Measurements from ENCODE around the gene NES. TPM values are rescaled to one million over a fixed set of nuclear protein-coding genes. Genes with fewer than 3 reads are reported as not detected.
A peak's percentile ranks its signal among the peaks of the same experiment; 100 is the strongest.

Gene NES
- total RNA-seq, 1 experiment from 2014 or later, result 168 TPM

DNA sequence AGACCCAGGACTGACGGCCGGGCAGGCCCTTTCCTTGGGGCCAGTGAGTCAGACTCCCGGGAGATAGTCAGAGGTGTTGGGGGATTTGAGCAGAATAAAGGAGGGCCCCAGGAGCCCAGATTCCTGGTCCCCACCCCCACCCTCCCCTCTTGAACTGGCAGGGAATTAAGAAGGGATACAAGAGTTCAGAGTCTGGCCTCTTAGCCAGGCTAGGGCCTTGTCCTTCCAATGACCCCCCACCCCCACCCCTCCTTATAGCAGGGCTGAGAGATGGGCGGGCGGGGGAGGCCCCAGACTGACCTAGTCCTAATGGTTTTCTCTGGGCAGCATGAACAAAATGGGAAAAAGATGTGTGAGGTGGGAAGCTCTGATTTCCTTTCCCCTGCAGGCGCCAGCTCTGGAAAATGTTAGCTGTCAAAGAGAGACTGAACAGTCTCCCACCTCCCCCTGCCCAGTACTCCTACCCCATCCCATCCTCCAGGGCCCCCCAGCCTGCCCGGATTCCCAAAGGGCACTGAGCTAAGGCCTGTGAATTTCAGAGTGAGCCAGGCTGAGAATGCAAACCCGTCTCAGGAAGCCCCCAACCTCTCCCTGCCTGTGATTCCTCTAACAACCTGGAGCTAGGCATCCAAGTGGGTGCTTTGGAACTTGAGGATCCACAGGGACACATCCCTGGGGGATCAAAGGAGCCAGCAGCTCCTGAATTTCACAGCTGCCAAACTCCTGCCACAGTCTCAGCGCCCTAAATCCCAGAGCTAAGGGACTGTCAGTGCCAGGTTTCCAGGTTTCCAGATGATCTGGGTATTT is 34.0 kb upstream of the NES start:
- Histone ChIP-seq H2BK15ac (ENCODE audit: low read depth, low read length) (no peak overlapping the region), H3K79me1 (ENCODE audit: insufficient read depth, low read depth, low read length, poor library complexity, severe bottlenecking) (no peaks in the 10 kb centered on the region), H3T11ph (ENCODE audit: low read length) (no peak overlapping the region), H3K18ac (ENCODE audit: insufficient read length, low read depth, low read length) (no peak overlapping the region), H3K9me3 (ENCODE audit: control insufficient read depth, low read depth, low read length) (no peaks in the 10 kb centered on the region), H3K14ac (ENCODE audit: insufficient read depth, low read length) (no peak overlapping the region; the same call in 1 of the 2 replicates), H3K4me1 (ENCODE audit: insufficient read depth, low read length) (peaks cover 11% of the 10 kb centered on the region; the same call in 1 of the 2 replicates), H4K5ac (ENCODE audit: insufficient read length, low read depth, low read length) (no peak overlapping the region), H4K91ac (ENCODE audit: insufficient read length, low read depth, low read length) (no peak overlapping the region), H2AK5ac (ENCODE audit: insufficient read length, low read length) (no peak overlapping the region), H2AFZ (ENCODE audit: low read length) (no peak overlapping the region), H2BK5ac (ENCODE audit: insufficient read length, low read length) (no peak overlapping the region), H3K23ac (ENCODE audit: insufficient read length, low read depth, low read length) (no peak overlapping the region), H4K8ac (replicated peaks; ENCODE audit: insufficient read length, low read depth, low read length) (no peak overlapping the region), H4K20me1 (ENCODE audit: control insufficient read depth, insufficient read depth, insufficient read length) (no peaks in the 10 kb centered on the region), H3K4ac (ENCODE audit: low read depth, low read length) (no peak overlapping the region), H3K27me3 (ENCODE audit: insufficient read depth, low read length) (no peaks in the 10 kb centered on the region), H3K4me2 (ENCODE audit: insufficient read depth, insufficient read length, low read length) (no peak overlapping the region), H3K9ac (ENCODE audit: extremely low read depth, insufficient read length, low read length) (no peak overlapping the region), H3K56ac (ENCODE audit: insufficient read length, low read depth, low read length) (no peak overlapping the region), H2BK12ac (ENCODE audit: insufficient read length, low read depth, low read length) (no peak overlapping the region), H3K23me2 (ENCODE audit: insufficient read length, low read depth, low read length, poor library complexity, severe bottlenecking) (peaks cover 13% of the 10 kb centered on the region), H2BK20ac (ENCODE audit: low read depth, low read length, poor library complexity, severe bottlenecking) (no peak overlapping the region), H3K79me2 (ENCODE audit: insufficient read depth, low read length) (no peaks in the 10 kb centered on the region), H3K27ac (ENCODE audit: insufficient read length, low read depth, low read length) (no peak overlapping the region), H2BK120ac (ENCODE audit: low read depth, low read length, poor library complexity, severe bottlenecking) (no peak overlapping the region)
- Mint-ChIP-seq H3K4me3 (no peak overlapping the region), H3K9me3 (no peaks in the 10 kb centered on the region), H3K4me1 (peaks cover 58 to 69% of the 10 kb centered on the region in 2 experiments), H3K27me3 (ENCODE audit: low read depth) (peaks cover 3% of the 10 kb centered on the region), H3K36me3 (ENCODE audit: insufficient read depth in 1 of 3, low read depth in 3 of 3) (peaks cover 0 to 8% (median 0%) of the 10 kb centered on the region in 3 experiments; a peak in 3 of 7 replicates), H3K27ac (peak overlapping the region; percentile 28 to 76 (median 49); a peak in 3 of 7 replicates)
- no peak for DNase-seq
- no peak for TF ChIP-seq CTCF (conservative IDR thresholded peaks at IDR 0.05)
- WGBS (ENCODE audit: extremely low coverage, insufficient read length, low lambda C conversion rate), result no CpG with 5 or more reads among the region's 9 CpGs

All from H9 (cell line).